ENCODE measurements around the gene GAREM1. TPM values are rescaled to one million over a fixed set of nuclear protein-coding genes. Genes with fewer than 3 reads are reported as not detected.
A peak's percentile ranks its signal among the peaks of the same experiment; 100 is the strongest.

GAREM1 gene
- total RNA-seq, 2 donors from 2014 or later: 15.3 to 20.1 TPM

DNA sequence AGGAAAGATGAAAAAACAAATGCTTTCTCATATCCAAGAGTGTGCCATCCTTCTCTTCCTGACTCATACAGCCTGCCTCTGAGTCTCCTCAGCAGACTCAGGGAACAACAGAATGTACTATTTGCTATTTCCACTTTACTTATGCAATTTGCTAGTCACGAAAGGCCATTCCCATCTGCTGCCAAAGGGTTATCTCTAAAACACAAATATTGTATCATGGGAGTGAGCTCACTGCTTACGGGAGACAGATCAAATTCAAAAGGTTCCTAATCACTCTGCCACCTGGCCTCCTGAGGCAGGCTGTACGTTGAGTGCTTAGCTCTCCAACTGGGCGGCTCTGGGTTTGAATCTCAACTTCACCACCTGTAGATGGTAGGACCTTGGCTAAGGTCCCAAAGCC, 92.0 kb downstream of the GAREM1 start:
- H3K36me3 ChIP-seq: no peaks in the 10 kb centered on the region
- H3K27ac ChIP-seq: peak overlapping the region; percentile 13
- H3K4me3 ChIP-seq: no peak overlapping the region
- H3K9me3 ChIP-seq: no peaks in the 10 kb centered on the region
- intact Hi-C loops (cut with DNase I): no loop called here
- no peaks in the 10 kb centered on the region for H3K4me1 ChIP-seq
- DNase-seq: peak; percentile 40
- no peak for TF ChIP-seq CTCF (IDR thresholded peaks at IDR 0.05)
- no peaks in the 10 kb centered on the region for H3K27me3 ChIP-seq
- no peak overlapping the region for H3K9ac ChIP-seq (ENCODE audit: low read depth in 2 of 2, low read length in 2 of 2)

GRCh38 chr18:32373995-32374394, 96.7 kb downstream of the GAREM1 start:
- peak; percentile 78 for DNase-seq

GRCh38 chr18:32373505-32373904, 97.2 kb downstream of the GAREM1 start:
- intact Hi-C loops (cut with DNase I): no loop called here
- H3K9me3 ChIP-seq: no peaks in the 10 kb centered on the region
- H3K9ac ChIP-seq (ENCODE audit: low read depth in 2 of 2, low read length in 2 of 2): peak overlapping the region in 1 of 2 donors; percentile 9
- no peaks in the 10 kb centered on the region for H3K27me3 ChIP-seq
- H3K27ac ChIP-seq: peak overlapping the region; percentile 80
- H3K36me3 ChIP-seq: no peaks in the 10 kb centered on the region
- TF ChIP-seq CTCF (IDR thresholded peaks at IDR 0.05): no peak
- no peaks in the 10 kb centered on the region for H3K4me1 ChIP-seq
- no peak overlapping the region for H3K4me3 ChIP-seq
- DNase-seq: no peak

More at GRCh38 chr18:32373995-32374394, 96.7 kb downstream of the GAREM1 start:
- no peaks in the 10 kb centered on the region for H3K36me3 ChIP-seq
- no peaks in the 10 kb centered on the region for H3K9me3 ChIP-seq
- no peaks in the 10 kb centered on the region for H3K4me1 ChIP-seq
- intact Hi-C loops (cut with DNase I): no loop called here
- no peak for TF ChIP-seq CTCF (IDR thresholded peaks at IDR 0.05)
- no peaks in the 10 kb centered on the region for H3K27me3 ChIP-seq
- peak overlapping the region; percentile 80 for H3K27ac ChIP-seq
- H3K4me3 ChIP-seq: no peak overlapping the region
- peak overlapping the region in 1 of 2 donors; percentile 9 for H3K9ac ChIP-seq (ENCODE audit: low read depth in 2 of 2, low read length in 2 of 2)

DNA sequence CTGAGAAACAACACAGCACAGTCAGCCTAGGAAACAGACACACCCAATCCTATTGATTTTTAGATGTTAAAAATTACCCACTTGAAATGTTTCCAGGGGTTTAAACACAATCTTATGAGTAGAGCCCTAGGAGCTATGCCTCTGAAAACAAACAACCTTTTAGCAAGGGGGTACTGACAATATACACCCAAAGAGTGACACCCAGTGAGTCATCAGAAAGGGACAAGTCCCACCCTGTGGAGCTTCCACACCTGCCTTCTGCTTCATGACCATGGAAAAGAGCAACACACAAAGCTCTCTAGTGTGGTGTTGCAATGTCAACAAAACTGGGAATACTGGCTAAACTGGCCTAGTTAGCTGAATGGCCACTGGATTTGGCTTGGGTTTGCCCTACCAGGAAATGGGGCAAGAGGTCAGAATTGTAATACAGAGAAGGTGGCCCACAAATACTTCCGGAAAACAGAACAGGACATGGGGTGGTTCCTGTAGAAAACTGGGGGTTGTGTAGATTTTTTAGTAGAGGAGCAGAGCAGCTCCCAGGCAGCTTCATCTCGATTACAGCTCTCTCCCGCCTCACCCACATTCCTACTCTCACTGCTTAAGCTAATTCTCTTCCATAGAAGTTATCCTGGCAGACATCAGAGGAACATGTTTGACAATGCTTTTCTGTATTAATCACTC, 98.2 kb downstream of the GAREM1 start:
- Histone ChIP-seq H3K4me1 (no peaks in the 10 kb centered on the region), H3K27ac (peak overlapping the region; percentile 80), H3K27me3 (no peaks in the 10 kb centered on the region), H3K36me3 (no peaks in the 10 kb centered on the region), H3K4me3 (no peak overlapping the region), H3K9me3 (no peaks in the 10 kb centered on the region), H3K9ac (ENCODE audit: low read depth in 2 of 2, low read length in 2 of 2) (no peak overlapping the region)
- DNase-seq: peak; percentile 88
- no peak for TF ChIP-seq CTCF (IDR thresholded peaks at IDR 0.05)
- intact Hi-C loops (cut with DNase I): no loop called here

DNA sequence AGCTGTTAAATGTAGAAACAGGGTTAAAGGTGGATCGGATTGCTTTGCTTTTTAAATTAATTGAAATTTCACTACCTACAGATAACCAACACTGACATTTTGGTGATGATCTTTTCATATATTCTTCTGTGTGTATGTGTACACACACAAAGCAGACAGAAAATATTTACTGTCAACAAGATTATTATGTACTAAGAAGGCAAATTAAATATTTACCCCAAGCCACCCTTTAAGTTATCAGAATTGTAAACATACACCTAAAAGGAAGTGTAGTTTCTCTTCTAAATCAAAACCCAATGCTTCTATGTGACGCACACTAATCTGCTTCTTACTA, 98.7 kb downstream of the GAREM1 start:
- no peak for DNase-seq
- H3K36me3 ChIP-seq: no peaks in the 10 kb centered on the region
- no peak for TF ChIP-seq CTCF (IDR thresholded peaks at IDR 0.05)
- peak overlapping the region in 1 of 2 donors; percentile 67 for H3K9ac ChIP-seq (ENCODE audit: low read depth in 2 of 2, low read length in 2 of 2)
- H3K4me1 ChIP-seq: no peaks in the 10 kb centered on the region
- intact Hi-C loops (cut with DNase I): no loop called here
- H3K27ac ChIP-seq: peak overlapping the region; percentile 80
- H3K4me3 ChIP-seq: no peak overlapping the region
- H3K27me3 ChIP-seq: no peaks in the 10 kb centered on the region
- H3K9me3 ChIP-seq: no peaks in the 10 kb centered on the region
